Immature natural killer cell (primary cell): ENCODE data around the gene CDK6. TPM values are rescaled to one million over a fixed set of nuclear protein-coding genes. Genes with fewer than 3 reads are reported as not detected.
A peak's percentile ranks its signal among the peaks of the same experiment; 100 is the strongest.

ENCODE experiments used
- DNase-seq, 3 donors: peaks; one replicate each; pipeline ENCODE4 v3.0.0; 2022; ENCODE audit warnings: mixed read lengths in 1 of 3
- H3K27ac Mint-ChIP-seq, 6 donors: one replicate each; pipeline ENCODE4 v1.8.0; 2020; ENCODE audit warnings: mixed read lengths in 6 of 6, mild to moderate bottlenecking in 5 of 6, inconsistent platforms in 4 of 6, moderate library complexity in 3 of 6
- H3K27me3 Mint-ChIP-seq, 3 donors: one replicate each; pipeline ENCODE4 v1.8.0; 2020 to 2021; ENCODE audit warnings: low read depth in 3 of 3, mild to moderate bottlenecking in 3 of 3, mixed read lengths in 3 of 3, moderate library complexity in 3 of 3, inconsistent platforms in 1 of 3
- H3K36me3 Mint-ChIP-seq, 3 donors: one replicate each; pipeline ENCODE4 v1.8.0; 2020; ENCODE audit warnings: mixed read lengths in 3 of 3, inconsistent platforms in 2 of 3, mild to moderate bottlenecking in 2 of 3
- H3K4me1 Mint-ChIP-seq, 2 donors: one replicate each; pipeline ENCODE4 v1.8.0; 2020; ENCODE audit warnings: inconsistent platforms in 2 of 2, mild to moderate bottlenecking in 2 of 2, mixed read lengths in 2 of 2, moderate library complexity in 1 of 2
- H3K4me3 Mint-ChIP-seq, 5 donors: one replicate each; pipeline ENCODE4 v1.8.0; 2020; ENCODE audit warnings: mild to moderate bottlenecking in 5 of 5, mixed read lengths in 5 of 5, inconsistent platforms in 3 of 5, moderate library complexity in 3 of 5
- H3K9me3 Mint-ChIP-seq, 6 donors: one replicate each; pipeline ENCODE4 v1.8.0; 2020; ENCODE audit warnings: mild to moderate bottlenecking in 6 of 6, mixed read lengths in 6 of 6, inconsistent platforms in 4 of 6, moderate library complexity in 3 of 6
- polyA plus RNA-seq, 3 donors: library from polyadenylated mRNA; unstranded; fragments of 300-500 nt; fragmentation: Illumina TruSeq; gene quantifications; one replicate each; pipeline ENCODE4 v1.2.3, GENCODE V29; 2021

CDK6 gene
- polyA plus RNA-seq, 3 donors from 2014 or later = 11.1 to 21.2 (median 15.8) TPM

- H3K4me1 Mint-ChIP-seq = peaks cover 84 to 87% of the 10 kb centered on the region in 2 donors
- H3K27ac Mint-ChIP-seq = peak overlapping the region; percentile 79 to 97 (median 94)
- peak overlapping the region; percentile 36 to 69 (median 56) for H3K4me3 Mint-ChIP-seq
- H3K36me3 Mint-ChIP-seq = peaks cover 5 to 16% (median 6%) of the 10 kb centered on the region in 3 donors
- peaks cover 0 to 5% (median 2%) of the 10 kb centered on the region in 3 donors for H3K27me3 Mint-ChIP-seq
- H3K9me3 Mint-ChIP-seq = no peaks in the 10 kb centered on the region
- DNase-seq = peak; percentile 67 to 71 (median 70)
Observed at GRCh38 chr7:92685136-92686042, 151.0 kb downstream of the CDK6 start.

GRCh38 chr7:92684274-92684673 lies 152.1 kb downstream of the CDK6 start:
- Mint-ChIP-seq H3K4me1 (peaks cover 73 to 76% of the 10 kb centered on the region in 2 donors), H3K36me3 (peaks cover 0 to 5% (median 5%) of the 10 kb centered on the region in 3 donors), H3K9me3 (no peaks in the 10 kb centered on the region), H3K4me3 (peak overlapping the region; percentile 36 to 69 (median 48)), H3K27me3 (peaks cover 0 to 5% (median 2%) of the 10 kb centered on the region in 3 donors), H3K27ac (peak overlapping the region; percentile 79 to 97 (median 94))
- DNase-seq = no peak

- H3K9me3 Mint-ChIP-seq = no peaks in the 10 kb centered on the region
- H3K4me3 Mint-ChIP-seq = peak overlapping the region; percentile 30 to 69 (median 48)
- H3K27ac Mint-ChIP-seq = peak overlapping the region; percentile 79 to 97 (median 94)
- H3K27me3 Mint-ChIP-seq = peaks cover 0 to 5% (median 2%) of the 10 kb centered on the region in 3 donors
- H3K4me1 Mint-ChIP-seq = peaks cover 75 to 79% of the 10 kb centered on the region in 2 donors
- peak in 1 of 3 donors; percentile 17 for DNase-seq
- peaks cover 0 to 9% (median 5%) of the 10 kb centered on the region in 3 donors for H3K36me3 Mint-ChIP-seq
Observed at GRCh38 chr7:92682903-92683539, 153.4 kb downstream of the CDK6 start.

GRCh38 chr7:92682330-92682729 lies 154.0 kb downstream of the CDK6 start:
- Mint-ChIP-seq H3K36me3 (peaks cover 0 to 9% (median 5%) of the 10 kb centered on the region in 3 donors), H3K9me3 (no peaks in the 10 kb centered on the region), H3K4me3 (peak overlapping the region in 1 of 5 donors; percentile 8), H3K4me1 (peaks cover 74 to 79% of the 10 kb centered on the region in 2 donors), H3K27ac (peak overlapping the region; percentile 60 to 97 (median 94)), H3K27me3 (peaks cover 0 to 5% (median 2%) of the 10 kb centered on the region in 3 donors)
- no peak for DNase-seq

- Mint-ChIP-seq H3K4me1 (peaks cover 67 to 72% of the 10 kb centered on the region in 2 donors), H3K27ac (peak overlapping the region; percentile 60 to 97 (median 94)), H3K27me3 (peaks cover 0 to 5% (median 0%) of the 10 kb centered on the region in 3 donors), H3K4me3 (peak overlapping the region in 1 of 5 donors; percentile 0), H3K36me3 (peaks cover 0 to 9% (median 5%) of the 10 kb centered on the region in 3 donors), H3K9me3 (no peaks in the 10 kb centered on the region)
- no peak for DNase-seq
Observed at GRCh38 chr7:92681633-92682032, 154.7 kb downstream of the CDK6 start.

GRCh38 chr7:92680442-92680841 lies 155.9 kb downstream of the CDK6 start:
- H3K4me3 Mint-ChIP-seq = no peak overlapping the region
- H3K27ac Mint-ChIP-seq = peak overlapping the region in 3 of 6 donors; percentile 42 to 94 (median 91)
- DNase-seq = no peak
- peaks cover 56 to 60% of the 10 kb centered on the region in 2 donors for H3K4me1 Mint-ChIP-seq
- peaks cover 0 to 11% (median 5%) of the 10 kb centered on the region in 3 donors for H3K36me3 Mint-ChIP-seq
- H3K9me3 Mint-ChIP-seq = no peaks in the 10 kb centered on the region
- H3K27me3 Mint-ChIP-seq = peaks cover 0 to 5% (median 0%) of the 10 kb centered on the region in 3 donors

- no peak for DNase-seq
- Mint-ChIP-seq H3K4me1 (peaks cover 38 to 40% of the 10 kb centered on the region in 2 donors), H3K4me3 (no peak overlapping the region), H3K9me3 (no peaks in the 10 kb centered on the region), H3K36me3 (peaks cover under 1 to 17% (median 5%) of the 10 kb centered on the region in 3 donors), H3K27ac (peak overlapping the region in 3 of 6 donors; percentile 29 to 61 (median 52)), H3K27me3 (no peaks in the 10 kb centered on the region)
Observed at GRCh38 chr7:92678291-92678920, 158.0 kb downstream of the CDK6 start.

- DNase-seq = no peak
- no peaks in the 10 kb centered on the region for H3K9me3 Mint-ChIP-seq
- peak overlapping the region in 1 of 6 donors; percentile 14 for H3K27ac Mint-ChIP-seq
Observed at GRCh38 chr7:92674379-92674778, 162.0 kb downstream of the CDK6 start.

GRCh38 chr7:92671505-92672169 lies 164.7 kb downstream of the CDK6 start:
- Mint-ChIP-seq H3K4me3 (no peak overlapping the region), H3K27me3 (peaks cover 0 to 2% (median 2%) of the 10 kb centered on the region in 3 donors), H3K9me3 (no peaks in the 10 kb centered on the region), H3K36me3 (peaks cover 14 to 32% (median 19%) of the 10 kb centered on the region in 3 donors), H3K27ac (peak overlapping the region in 3 of 6 donors; percentile 9 to 46 (median 12)), H3K4me1 (peaks cover 6 to 17% of the 10 kb centered on the region in 2 donors)
- DNase-seq = no peak

More at GRCh38 chr7:92674379-92674778, 162.0 kb downstream of the CDK6 start:
- H3K36me3 Mint-ChIP-seq = peaks cover 10 to 30% (median 19%) of the 10 kb centered on the region in 3 donors
- H3K4me3 Mint-ChIP-seq = no peak overlapping the region
- peaks cover 0 to 2% (median 0%) of the 10 kb centered on the region in 3 donors for H3K27me3 Mint-ChIP-seq
- peaks cover 16 to 27% of the 10 kb centered on the region in 2 donors for H3K4me1 Mint-ChIP-seq

- no peak overlapping the region for H3K4me3 Mint-ChIP-seq
- peaks cover 17 to 30% (median 23%) of the 10 kb centered on the region in 3 donors for H3K36me3 Mint-ChIP-seq
- H3K27ac Mint-ChIP-seq = peak overlapping the region in 3 of 6 donors; percentile 12 to 84 (median 57)
Observed at GRCh38 chr7:92670204-92670851, 166.0 kb downstream of the CDK6 start.

GRCh38 chr7:92669616-92670165 lies 166.7 kb downstream of the CDK6 start:
- Mint-ChIP-seq H3K27me3 (peaks cover under 1 to 2% (median 2%) of the 10 kb centered on the region in 3 donors), H3K36me3 (peaks cover 17 to 28% (median 23%) of the 10 kb centered on the region in 3 donors), H3K4me3 (no peak overlapping the region), H3K4me1 (peaks cover 22 to 36% of the 10 kb centered on the region in 2 donors), H3K27ac (peak overlapping the region in 4 of 6 donors; percentile 23 to 75 (median 43)), H3K9me3 (no peaks in the 10 kb centered on the region)
- DNase-seq = no peak

More at GRCh38 chr7:92670204-92670851, 166.0 kb downstream of the CDK6 start:
- H3K4me1 Mint-ChIP-seq = peaks cover 15 to 30% of the 10 kb centered on the region in 2 donors
- no peak for DNase-seq
- no peaks in the 10 kb centered on the region for H3K9me3 Mint-ChIP-seq
- H3K27me3 Mint-ChIP-seq = peaks cover 0 to 2% (median 2%) of the 10 kb centered on the region in 3 donors

GRCh38 chr7:92668564-92668963 lies 167.8 kb downstream of the CDK6 start:
- peaks cover 4 to 10% (median 8%) of the 10 kb centered on the region in 3 donors for H3K27me3 Mint-ChIP-seq
- no peak overlapping the region for H3K4me3 Mint-ChIP-seq
- peaks cover 31 to 47% of the 10 kb centered on the region in 2 donors for H3K4me1 Mint-ChIP-seq
- DNase-seq = no peak
- H3K27ac Mint-ChIP-seq = peak overlapping the region in 3 of 6 donors; percentile 67 to 73 (median 67)
- H3K9me3 Mint-ChIP-seq = no peaks in the 10 kb centered on the region
- peaks cover 17 to 28% (median 23%) of the 10 kb centered on the region in 3 donors for H3K36me3 Mint-ChIP-seq
